ENCODE data around the gene TBC1D17. TPM values are rescaled to one million over a fixed set of nuclear protein-coding genes. Genes with fewer than 3 reads are reported as not detected.

The TBC1D17 gene
- total and polyA plus RNA-seq, 7 donors: 13.4 to 41.0 (median 26.1) TPM

GRCh38 chr19:49849433-49850220 lies 27.9 kb upstream of the TBC1D17 start:
- Histone ChIP-seq H3K27ac (peak overlapping the region; percentile 99 to 100 (median 100)), H3K27me3 (no peaks in the 10 kb centered on the region), H3K4me1 (peaks cover 0 to 38% (median 33%) of the 10 kb centered on the region in 4 donors), H3K36me3 (peaks cover 0 to 4% (median 2%) of the 10 kb centered on the region in 4 donors), H3K9me3 (no peaks in the 10 kb centered on the region), H3K4me3 (peak overlapping the region; percentile 76 to 100 (median 95))
- DNase-seq: no peak
- TF ChIP-seq POLR2A (IDR thresholded peaks at IDR 0.05): no peak
- no peak for TF ChIP-seq EP300 (IDR thresholded peaks at IDR 0.05)
- no peak for TF ChIP-seq CTCF (IDR thresholded peaks at IDR 0.05)
- no peak for TF ChIP-seq POLR2AphosphoS5 (IDR thresholded peaks at IDR 0.05)
- WGBS, 2 donors: 87 to 92% methylated on average over 15 of the region's 15 CpGs
- intact Hi-C loops (cut with DNase I): loop anchor here (2.0 kb wide), 1 partner anchor 31 kb away; the partner anchor contains the start of gene MED25

DNA sequence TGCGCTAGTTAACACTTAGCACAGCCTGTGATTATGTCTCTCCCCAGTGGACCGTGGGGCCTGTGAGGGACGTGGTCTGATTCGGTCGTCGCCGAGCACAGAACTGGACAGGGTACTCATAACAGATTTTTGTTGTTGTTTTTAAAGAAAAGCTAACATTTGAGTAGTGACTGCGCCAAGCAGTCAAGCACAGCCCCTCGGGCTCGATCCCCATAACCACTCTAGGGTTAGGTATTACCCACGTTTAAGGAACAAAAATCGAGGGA lies 27.3 kb upstream of the TBC1D17 start:
- H3K4me1 ChIP-seq: peaks cover 0 to 43% (median 33%) of the 10 kb centered on the region in 4 donors

DNA sequence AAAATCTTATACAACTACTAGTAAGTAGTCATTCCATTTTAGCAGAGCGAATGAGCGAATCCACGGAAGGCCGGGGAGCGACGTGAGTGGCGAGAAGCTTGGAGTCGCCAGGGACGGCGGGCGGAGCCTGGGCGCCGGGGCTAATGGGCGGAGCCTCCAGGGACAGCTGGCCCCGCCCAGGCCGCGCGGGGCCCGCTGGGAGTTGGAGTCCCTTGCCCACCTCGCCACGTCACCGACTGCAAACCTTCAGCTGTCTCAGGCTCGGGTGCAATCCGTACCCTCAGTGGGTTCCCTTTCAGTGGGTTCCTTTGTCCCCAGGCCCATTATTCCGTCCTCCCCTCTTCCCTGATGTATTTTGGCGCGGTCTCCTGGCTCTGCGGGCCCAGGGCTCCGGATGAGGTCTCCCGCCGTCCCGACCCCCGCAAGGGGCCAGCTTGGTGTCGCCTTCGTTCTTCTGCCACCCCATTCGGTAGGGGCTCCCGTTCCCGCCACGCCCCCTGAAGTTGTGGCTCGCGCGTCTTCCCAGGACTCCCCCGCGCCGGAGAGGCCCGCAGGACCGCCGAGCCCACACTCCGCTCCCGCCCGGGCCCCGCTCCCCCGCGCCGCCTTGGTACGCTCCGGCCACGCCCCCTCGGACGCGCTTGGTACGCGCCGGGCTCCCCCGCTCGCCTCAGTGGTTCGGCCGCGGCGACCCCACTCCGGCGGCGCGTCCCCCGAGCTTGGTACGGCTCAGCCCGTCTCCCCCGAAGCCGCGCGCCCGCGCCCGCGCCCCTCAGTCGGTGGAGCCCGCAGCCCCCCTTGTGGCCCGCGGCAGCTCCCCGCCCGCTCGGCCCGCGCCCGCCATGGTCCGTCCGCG lies 26.8 kb upstream of the TBC1D17 start, which contains the start of gene PTOV1:
PTOV1 (plus strand) TSS at position 673 of the 856 bp plus-strand sequence.
- peak within 1 kb of the TSS; percentile 99 to 100 (median 100) for H3K27ac ChIP-seq
- H3K36me3 ChIP-seq: peaks cover 0 to 15% (median 13%) of the 10 kb centered on the region in 4 donors
- H3K4me1 ChIP-seq: peaks cover 0 to 44% (median 33%) of the 10 kb centered on the region in 4 donors
- H3K27me3 ChIP-seq: no peaks in the 10 kb centered on the region
- WGBS, 2 donors: 1% methylated on average over 98 of the region's 98 CpGs
- H3K9me3 ChIP-seq: no peaks in the 10 kb centered on the region
- TF ChIP-seq CTCF (IDR thresholded peaks at IDR 0.05) (no peak), POLR2AphosphoS5 (IDR thresholded peaks at IDR 0.05) (peak; percentile 58 to 93 (median 83)), POLR2A (IDR thresholded peaks at IDR 0.05) (peak; percentile 53 to 76), EP300 (IDR thresholded peaks at IDR 0.05) (no peak)
- DNase-seq: peak; percentile 97
- H3K4me3 ChIP-seq: peak within 1 kb of the TSS; percentile 76 to 100 (median 95)
- intact Hi-C loops (cut with DNase I): loop anchor here (2.0 kb wide), 1 partner anchor 32 kb away; the partner anchor contains the start of gene MED25

More for the DNA sequence above, 27.3 kb upstream of the TBC1D17 start:
- intact Hi-C loops (cut with DNase I): loop anchor here (2.0 kb wide), 1 partner anchor 31 kb away; the partner anchor contains the start of gene MED25
- no peak for DNase-seq
- Histone ChIP-seq H3K9me3 (no peaks in the 10 kb centered on the region), H3K27ac (peak overlapping the region; percentile 99 to 100 (median 100)), H3K36me3 (peaks cover 0 to 9% (median 7%) of the 10 kb centered on the region in 4 donors), H3K27me3 (no peaks in the 10 kb centered on the region), H3K4me3 (peak overlapping the region; percentile 76 to 100 (median 95))
- TF ChIP-seq CTCF (IDR thresholded peaks at IDR 0.05) (no peak), EP300 (IDR thresholded peaks at IDR 0.05) (no peak), POLR2AphosphoS5 (IDR thresholded peaks at IDR 0.05) (no peak), POLR2A (IDR thresholded peaks at IDR 0.05) (no peak)
- 55 to 61% methylated on average over 12 of the region's 12 CpGs for WGBS, 2 donors

DNA sequence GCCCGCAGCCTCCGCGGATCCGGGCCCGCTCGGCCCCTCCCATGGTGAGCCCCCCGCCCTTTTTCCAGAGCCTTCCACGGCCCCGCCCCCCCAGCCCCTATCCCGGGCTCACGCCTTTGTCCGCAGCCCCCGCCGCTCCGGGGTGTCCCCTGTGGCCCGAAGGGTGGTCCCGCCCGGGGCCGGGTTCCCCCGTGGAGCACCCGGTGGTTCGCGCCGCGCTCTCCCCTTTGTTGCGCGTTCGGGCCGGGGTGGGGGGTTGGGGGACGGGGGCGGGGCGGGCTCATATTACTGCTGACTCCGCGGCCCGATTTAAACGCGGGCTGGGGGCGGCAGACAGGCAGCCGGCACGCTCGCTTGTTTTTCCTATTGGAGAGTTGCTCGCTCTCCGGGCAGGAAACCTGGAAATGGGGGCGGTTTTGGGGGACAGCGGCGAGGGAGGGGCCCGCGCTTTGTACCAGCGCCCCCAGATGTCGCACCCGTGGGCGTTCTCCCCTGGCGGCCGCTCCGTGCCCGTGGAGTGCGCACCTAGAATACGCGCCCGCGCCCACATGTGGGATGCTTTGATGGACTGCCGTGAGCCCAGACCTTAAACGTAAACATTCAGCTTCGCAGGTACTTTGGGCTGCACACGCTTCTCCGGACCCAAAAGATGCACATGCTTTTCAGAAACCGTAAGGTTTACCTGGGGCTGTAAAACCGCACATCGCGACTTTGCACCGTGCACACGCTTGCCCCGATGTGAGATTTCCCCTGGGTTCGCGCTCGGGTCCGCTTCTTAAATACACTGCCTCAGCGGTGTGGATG lies 25.8 kb upstream of the TBC1D17 start:
- peak overlapping the region; percentile 76 to 100 (median 95) for H3K4me3 ChIP-seq
- peak overlapping the region; percentile 99 to 100 (median 100) for H3K27ac ChIP-seq
- H3K27me3 ChIP-seq: no peaks in the 10 kb centered on the region
- no peak for DNase-seq
- TF ChIP-seq CTCF (IDR thresholded peaks at IDR 0.05) (no peak), POLR2A (IDR thresholded peaks at IDR 0.05) (no peak), POLR2AphosphoS5 (IDR thresholded peaks at IDR 0.05) (peak in 2 of 4 donors; percentile 7 to 26), EP300 (IDR thresholded peaks at IDR 0.05) (no peak)
- intact Hi-C loops (cut with DNase I): loop anchor here (2.0 kb wide), 1 partner anchor 33 kb away; the partner anchor contains the start of gene MED25
- WGBS, 2 donors: 2% methylated on average over 78 of the region's 78 CpGs
- peaks cover 0 to 44% (median 33%) of the 10 kb centered on the region in 4 donors for H3K4me1 ChIP-seq
- no peaks in the 10 kb centered on the region for H3K9me3 ChIP-seq
- peaks cover 0 to 24% (median 21%) of the 10 kb centered on the region in 4 donors for H3K36me3 ChIP-seq
